Measurements from ENCODE around the gene ZBTB48.
A peak's percentile ranks its signal among the peaks of the same experiment; 100 is the strongest.

The ZBTB48 gene

DNA sequence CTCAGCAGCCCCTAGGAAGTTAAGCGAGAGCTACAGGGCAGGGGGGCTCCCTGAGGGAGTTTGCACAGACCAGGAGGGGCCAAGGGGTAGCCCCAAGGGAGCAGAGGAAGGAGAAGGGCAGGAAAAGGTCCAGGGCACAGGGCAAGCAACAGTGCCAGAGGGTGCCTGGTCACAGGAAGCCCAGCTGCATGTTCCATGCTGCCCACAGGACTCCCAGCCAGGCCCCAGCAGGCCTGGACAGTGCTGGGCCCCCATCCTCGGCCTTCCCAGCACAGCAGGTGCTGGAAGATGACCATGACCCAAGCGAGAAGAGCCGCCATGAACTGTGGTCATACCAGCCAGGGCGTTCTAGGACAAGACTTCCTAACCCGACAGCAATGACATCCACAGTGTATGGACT lies 11.8 kb downstream of the ZBTB48 start:
- Histone ChIP-seq H3K4me3 (ENCODE audit: low read length in 2 of 2) (no peak overlapping the region), H3K27ac (ENCODE audit: low read depth in 2 of 2, low read length in 2 of 2) (no peak overlapping the region), H3K4me1 (ENCODE audit: control insufficient read depth in 2 of 2, insufficient read depth in 2 of 2, low read length in 2 of 2) (peaks cover 0 to 10% of the 10 kb centered on the region in 2 donors), H3K9ac (ENCODE audit: low read depth in 1 of 2, low read length in 2 of 2) (no peak overlapping the region), H3K27me3 (ENCODE audit: control insufficient read depth in 2 of 2, insufficient read depth in 2 of 2, low read length in 2 of 2) (no peaks in the 10 kb centered on the region), H3K36me3 (ENCODE audit: control insufficient read depth in 2 of 2, insufficient read depth in 2 of 2, low read length in 2 of 2) (peaks cover 53 to 77% of the 10 kb centered on the region in 2 donors), H3K9me3 (ENCODE audit: control insufficient read depth in 2 of 2, low read length in 2 of 2) (no peaks in the 10 kb centered on the region)

- H3K4me1 ChIP-seq (ENCODE audit: control insufficient read depth in 2 of 2, insufficient read depth in 2 of 2, low read length in 2 of 2) = peaks cover 2 to 10% of the 10 kb centered on the region in 2 donors
- H3K27ac ChIP-seq (ENCODE audit: low read depth in 2 of 2, low read length in 2 of 2) = no peak overlapping the region
- H3K9ac ChIP-seq (ENCODE audit: low read depth in 1 of 2, low read length in 2 of 2) = no peak overlapping the region
- H3K9me3 ChIP-seq (ENCODE audit: control insufficient read depth in 2 of 2, low read length in 2 of 2) = no peaks in the 10 kb centered on the region
- peaks cover 58 to 75% of the 10 kb centered on the region in 2 donors for H3K36me3 ChIP-seq (ENCODE audit: control insufficient read depth in 2 of 2, insufficient read depth in 2 of 2, low read length in 2 of 2)
- no peak overlapping the region for H3K4me3 ChIP-seq (ENCODE audit: low read length in 2 of 2)
- no peaks in the 10 kb centered on the region for H3K27me3 ChIP-seq (ENCODE audit: control insufficient read depth in 2 of 2, insufficient read depth in 2 of 2, low read length in 2 of 2)
These were observed 12.6 kb downstream of the ZBTB48 start for GRCh38 chr1:6592441-6592840.

- H3K27ac ChIP-seq (ENCODE audit: low read depth in 2 of 2, low read length in 2 of 2) = no peak overlapping the region
- H3K36me3 ChIP-seq (ENCODE audit: control insufficient read depth in 2 of 2, insufficient read depth in 2 of 2, low read length in 2 of 2) = peaks cover 58 to 75% of the 10 kb centered on the region in 2 donors
- no peaks in the 10 kb centered on the region for H3K9me3 ChIP-seq (ENCODE audit: control insufficient read depth in 2 of 2, low read length in 2 of 2)
- H3K9ac ChIP-seq (ENCODE audit: low read depth in 1 of 2, low read length in 2 of 2) = no peak overlapping the region
- H3K27me3 ChIP-seq (ENCODE audit: control insufficient read depth in 2 of 2, insufficient read depth in 2 of 2, low read length in 2 of 2) = no peaks in the 10 kb centered on the region
- H3K4me3 ChIP-seq (ENCODE audit: low read length in 2 of 2) = no peak overlapping the region
- peaks cover 2 to 5% of the 10 kb centered on the region in 2 donors for H3K4me1 ChIP-seq (ENCODE audit: control insufficient read depth in 2 of 2, insufficient read depth in 2 of 2, low read length in 2 of 2)
These were observed 13.2 kb downstream of the ZBTB48 start for GRCh38 chr1:6592865-6593593.

DNA sequence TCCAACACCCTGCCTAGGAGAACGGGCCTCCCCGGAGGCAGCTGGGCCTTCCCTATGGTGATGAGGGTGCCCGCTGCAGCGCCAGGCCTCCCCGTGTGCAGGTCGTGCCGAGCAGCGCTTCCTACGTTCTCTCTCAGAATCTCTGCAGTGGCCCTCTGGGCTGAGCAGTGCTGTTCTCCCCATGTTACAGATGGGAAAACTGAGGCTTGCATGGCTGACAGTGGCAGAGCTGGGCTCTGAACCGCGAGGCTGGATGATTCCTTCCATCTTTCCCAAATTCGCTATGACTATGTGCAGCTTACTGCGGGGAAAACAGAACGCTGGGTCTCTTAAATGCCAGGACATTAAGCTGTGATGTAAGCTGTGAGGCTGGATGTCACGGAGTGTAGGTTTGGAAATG lies 14.0 kb downstream of the ZBTB48 start:
- no peak overlapping the region for H3K27ac ChIP-seq (ENCODE audit: low read depth in 2 of 2, low read length in 2 of 2)
- H3K27me3 ChIP-seq (ENCODE audit: control insufficient read depth in 2 of 2, insufficient read depth in 2 of 2, low read length in 2 of 2) = no peaks in the 10 kb centered on the region

GRCh38 chr1:6594977-6595740 lies 15.4 kb downstream of the ZBTB48 start:
- Histone ChIP-seq H3K4me1 (ENCODE audit: control insufficient read depth in 2 of 2, insufficient read depth in 2 of 2, low read length in 2 of 2) (peaks cover 8 to 10% of the 10 kb centered on the region in 2 donors), H3K27me3 (ENCODE audit: control insufficient read depth in 2 of 2, insufficient read depth in 2 of 2, low read length in 2 of 2) (no peaks in the 10 kb centered on the region), H3K9ac (ENCODE audit: low read depth in 1 of 2, low read length in 2 of 2) (no peak overlapping the region), H3K27ac (ENCODE audit: low read depth in 2 of 2, low read length in 2 of 2) (no peak overlapping the region), H3K4me3 (ENCODE audit: low read length in 2 of 2) (no peak overlapping the region), H3K9me3 (ENCODE audit: control insufficient read depth in 2 of 2, low read length in 2 of 2) (no peaks in the 10 kb centered on the region), H3K36me3 (ENCODE audit: control insufficient read depth in 2 of 2, insufficient read depth in 2 of 2, low read length in 2 of 2) (peaks cover 57 to 60% of the 10 kb centered on the region in 2 donors)

More for the DNA sequence above, 14.0 kb downstream of the ZBTB48 start:
- H3K4me3 ChIP-seq (ENCODE audit: low read length in 2 of 2) = no peak overlapping the region
- H3K4me1 ChIP-seq (ENCODE audit: control insufficient read depth in 2 of 2, insufficient read depth in 2 of 2, low read length in 2 of 2) = peaks cover under 1 to 2% of the 10 kb centered on the region in 2 donors
- no peaks in the 10 kb centered on the region for H3K9me3 ChIP-seq (ENCODE audit: control insufficient read depth in 2 of 2, low read length in 2 of 2)
- H3K36me3 ChIP-seq (ENCODE audit: control insufficient read depth in 2 of 2, insufficient read depth in 2 of 2, low read length in 2 of 2) = peaks cover 60 to 69% of the 10 kb centered on the region in 2 donors
- no peak overlapping the region for H3K9ac ChIP-seq (ENCODE audit: low read depth in 1 of 2, low read length in 2 of 2)

DNA sequence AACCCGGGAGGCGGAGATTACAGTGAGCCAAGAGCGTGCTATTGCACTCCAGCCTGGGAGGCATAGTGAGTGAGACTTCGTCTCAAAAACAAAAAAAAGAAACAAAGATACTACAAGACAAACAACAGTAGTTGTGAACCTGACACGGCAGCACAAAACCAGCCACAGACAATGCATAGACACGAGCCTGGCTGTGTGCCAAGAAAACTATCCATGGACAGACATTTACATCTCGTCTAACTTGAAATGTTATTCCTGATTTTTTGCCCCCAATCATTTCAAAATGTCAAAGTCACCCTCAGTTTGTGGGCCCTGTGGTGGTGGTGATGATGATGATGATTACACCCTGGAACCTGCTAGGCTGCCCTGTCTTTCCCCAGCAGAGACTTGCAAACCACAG lies 16.6 kb downstream of the ZBTB48 start:
- Histone ChIP-seq H3K4me1 (ENCODE audit: control insufficient read depth in 2 of 2, insufficient read depth in 2 of 2, low read length in 2 of 2) (peaks cover 17 to 18% of the 10 kb centered on the region in 2 donors), H3K9me3 (ENCODE audit: control insufficient read depth in 2 of 2, low read length in 2 of 2) (no peaks in the 10 kb centered on the region), H3K27ac (ENCODE audit: low read depth in 2 of 2, low read length in 2 of 2) (no peak overlapping the region), H3K9ac (ENCODE audit: low read depth in 1 of 2, low read length in 2 of 2) (no peak overlapping the region), H3K27me3 (ENCODE audit: control insufficient read depth in 2 of 2, insufficient read depth in 2 of 2, low read length in 2 of 2) (no peaks in the 10 kb centered on the region), H3K4me3 (ENCODE audit: low read length in 2 of 2) (no peak overlapping the region), H3K36me3 (ENCODE audit: control insufficient read depth in 2 of 2, insufficient read depth in 2 of 2, low read length in 2 of 2) (peaks cover 52 to 60% of the 10 kb centered on the region in 2 donors)

- Histone ChIP-seq H3K27ac (ENCODE audit: low read depth in 2 of 2, low read length in 2 of 2) (no peak overlapping the region), H3K9me3 (ENCODE audit: control insufficient read depth in 2 of 2, low read length in 2 of 2) (no peaks in the 10 kb centered on the region), H3K27me3 (ENCODE audit: control insufficient read depth in 2 of 2, insufficient read depth in 2 of 2, low read length in 2 of 2) (no peaks in the 10 kb centered on the region), H3K9ac (ENCODE audit: low read depth in 1 of 2, low read length in 2 of 2) (no peak overlapping the region), H3K4me1 (ENCODE audit: control insufficient read depth in 2 of 2, insufficient read depth in 2 of 2, low read length in 2 of 2) (peaks cover 21 to 23% of the 10 kb centered on the region in 2 donors), H3K36me3 (ENCODE audit: control insufficient read depth in 2 of 2, insufficient read depth in 2 of 2, low read length in 2 of 2) (peaks cover 49 to 56% of the 10 kb centered on the region in 2 donors), H3K4me3 (ENCODE audit: low read length in 2 of 2) (no peak overlapping the region)
These were observed 17.3 kb downstream of the ZBTB48 start for GRCh38 chr1:6596886-6597776.

- peaks cover 23% of the 10 kb centered on the region in 2 donors for H3K4me1 ChIP-seq (ENCODE audit: control insufficient read depth in 2 of 2, insufficient read depth in 2 of 2, low read length in 2 of 2)
- no peak overlapping the region for H3K9ac ChIP-seq (ENCODE audit: low read depth in 1 of 2, low read length in 2 of 2)
- no peak overlapping the region for H3K27ac ChIP-seq (ENCODE audit: low read depth in 2 of 2, low read length in 2 of 2)
- H3K4me3 ChIP-seq (ENCODE audit: low read length in 2 of 2) = no peak overlapping the region
- no peaks in the 10 kb centered on the region for H3K9me3 ChIP-seq (ENCODE audit: control insufficient read depth in 2 of 2, low read length in 2 of 2)
- no peaks in the 10 kb centered on the region for H3K27me3 ChIP-seq (ENCODE audit: control insufficient read depth in 2 of 2, insufficient read depth in 2 of 2, low read length in 2 of 2)
- peaks cover 43 to 50% of the 10 kb centered on the region in 2 donors for H3K36me3 ChIP-seq (ENCODE audit: control insufficient read depth in 2 of 2, insufficient read depth in 2 of 2, low read length in 2 of 2)
These were observed 18.0 kb downstream of the ZBTB48 start for GRCh38 chr1:6597777-6598131.

- H3K36me3 ChIP-seq (ENCODE audit: control insufficient read depth in 2 of 2, insufficient read depth in 2 of 2, low read length in 2 of 2) = peaks cover 28 to 35% of the 10 kb centered on the region in 2 donors
- peaks cover 29 to 34% of the 10 kb centered on the region in 2 donors for H3K4me1 ChIP-seq (ENCODE audit: control insufficient read depth in 2 of 2, insufficient read depth in 2 of 2, low read length in 2 of 2)
- peak overlapping the region in 1 of 2 donors; percentile 52 for H3K27ac ChIP-seq (ENCODE audit: low read depth in 2 of 2, low read length in 2 of 2)
- peak overlapping the region; percentile 38 to 58 for H3K4me3 ChIP-seq (ENCODE audit: low read length in 2 of 2)
- H3K9ac ChIP-seq (ENCODE audit: low read depth in 1 of 2, low read length in 2 of 2) = peak overlapping the region in 1 of 2 donors; percentile 34
- H3K27me3 ChIP-seq (ENCODE audit: control insufficient read depth in 2 of 2, insufficient read depth in 2 of 2, low read length in 2 of 2) = no peaks in the 10 kb centered on the region
- H3K9me3 ChIP-seq (ENCODE audit: control insufficient read depth in 2 of 2, low read length in 2 of 2) = no peaks in the 10 kb centered on the region
These were observed 19.6 kb downstream of the ZBTB48 start for GRCh38 chr1:6599141-6599975.

Measured in mucosa of rectum (tissue), 2 donors.